GM06990 (cell line): Measurements from ENCODE around the gene GAGE12J.
"Not testable (repeated sequence)": the region's sequence is repeated elsewhere in the genome, so short reads cannot be mapped to it uniquely, and the experiment has no call there.

Experiments used
- DNase-seq: peaks from one replicate; pipeline ENCODE4 v3.0.0-alpha.2; 2011; ENCODE audit not compliant: insufficient read length; ENCODE audit errors: extremely low read depth
- H3K27me3 ChIP-seq: replicated peaks from 2 replicates; pipeline ENCODE4 v1.6.0; 2011; ENCODE audit warnings: low read length; ENCODE audit not compliant: control insufficient read depth, insufficient read depth
- H3K36me3 ChIP-seq: 2 replicates; pipeline ENCODE4 v1.5.1; 2011; ENCODE audit warnings: low read length; ENCODE audit not compliant: control insufficient read depth, insufficient read depth
- H3K4me3 ChIP-seq: replicated peaks from 2 replicates; pipeline ENCODE4 v1.5.1; 2011; ENCODE audit warnings: low read depth, mild to moderate bottlenecking, control low read depth, low read length
- TF ChIP-seq, protein P1 (sequence below): IDR thresholded peaks from 2 replicates; pipeline ENCODE4 v1.5.1; 2011; ENCODE audit warnings: low read length, control low read depth, mild to moderate bottlenecking, inconsistent platforms; ENCODE audit not compliant: insufficient read depth, poor library complexity, severe bottlenecking

Gene GAGE12J

DNA sequence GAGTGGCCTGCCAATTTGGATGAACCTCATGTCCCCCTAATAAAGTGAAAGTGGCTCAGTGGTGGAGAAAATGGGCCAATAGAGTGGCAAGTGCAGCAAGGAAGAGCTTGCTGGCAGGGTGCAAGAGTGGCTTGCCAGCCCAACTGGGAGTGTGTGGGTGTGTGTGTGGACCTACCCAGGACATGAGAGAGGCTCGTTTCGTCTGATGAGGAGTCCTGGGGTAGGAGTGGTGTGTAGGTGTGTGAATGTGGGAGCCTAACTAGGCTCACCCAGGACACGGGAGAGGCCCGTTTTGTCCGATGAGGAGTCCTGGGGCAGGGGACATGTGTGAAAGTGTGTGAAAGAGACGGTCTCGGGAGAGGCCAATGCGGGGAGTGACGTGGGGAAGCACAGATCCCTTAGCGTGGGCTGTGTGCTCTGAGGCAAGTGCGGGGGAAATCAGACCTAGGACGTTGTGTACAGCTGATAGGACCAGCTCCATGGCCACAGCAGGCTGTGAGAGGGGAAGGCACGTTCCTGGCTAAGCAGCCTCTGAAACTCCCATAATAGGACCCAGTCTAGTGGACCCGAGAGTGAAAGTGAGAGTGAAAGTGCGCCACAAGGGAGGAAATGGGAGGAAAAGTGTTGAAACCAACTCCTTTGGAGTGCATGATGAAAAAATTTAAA lies 13.1 kb upstream of the GAGE12J start:
- H3K27me3 ChIP-seq, result no peaks in the 10 kb centered on the region
- DNase-seq, result no peak

GRCh38 chrX:49309401-49309981 lies 12.3 kb upstream of the GAGE12J start:
- Histone ChIP-seq H3K27me3 (no peaks in the 10 kb centered on the region), H3K4me3 (no peak overlapping the region), H3K36me3 (no peaks in the 10 kb centered on the region)
- TF ChIP-seq, protein P1, sequence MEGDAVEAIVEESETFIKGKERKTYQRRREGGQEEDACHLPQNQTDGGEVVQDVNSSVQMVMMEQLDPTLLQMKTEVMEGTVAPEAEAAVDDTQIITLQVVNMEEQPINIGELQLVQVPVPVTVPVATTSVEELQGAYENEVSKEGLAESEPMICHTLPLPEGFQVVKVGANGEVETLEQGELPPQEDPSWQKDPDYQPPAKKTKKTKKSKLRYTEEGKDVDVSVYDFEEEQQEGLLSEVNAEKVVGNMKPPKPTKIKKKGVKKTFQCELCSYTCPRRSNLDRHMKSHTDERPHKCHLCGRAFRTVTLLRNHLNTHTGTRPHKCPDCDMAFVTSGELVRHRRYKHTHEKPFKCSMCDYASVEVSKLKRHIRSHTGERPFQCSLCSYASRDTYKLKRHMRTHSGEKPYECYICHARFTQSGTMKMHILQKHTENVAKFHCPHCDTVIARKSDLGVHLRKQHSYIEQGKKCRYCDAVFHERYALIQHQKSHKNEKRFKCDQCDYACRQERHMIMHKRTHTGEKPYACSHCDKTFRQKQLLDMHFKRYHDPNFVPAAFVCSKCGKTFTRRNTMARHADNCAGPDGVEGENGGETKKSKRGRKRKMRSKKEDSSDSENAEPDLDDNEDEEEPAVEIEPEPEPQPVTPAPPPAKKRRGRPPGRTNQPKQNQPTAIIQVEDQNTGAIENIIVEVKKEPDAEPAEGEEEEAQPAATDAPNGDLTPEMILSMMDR, result no peak
- DNase-seq, result no peak

More for the DNA sequence above, 13.1 kb upstream of the GAGE12J start:
- Histone ChIP-seq H3K4me3 (no peak overlapping the region), H3K36me3 (no peaks in the 10 kb centered on the region)
- TF ChIP-seq, protein P1, result no peak

- TF ChIP-seq, protein P1, result no peak
- Histone ChIP-seq H3K4me3 (no peak overlapping the region), H3K27me3 (no peaks in the 10 kb centered on the region), H3K36me3 (no peaks in the 10 kb centered on the region)
- DNase-seq, result no peak
Measured at GRCh38 chrX:49310371-49310770, 11.5 kb upstream of the GAGE12J start.

DNA sequence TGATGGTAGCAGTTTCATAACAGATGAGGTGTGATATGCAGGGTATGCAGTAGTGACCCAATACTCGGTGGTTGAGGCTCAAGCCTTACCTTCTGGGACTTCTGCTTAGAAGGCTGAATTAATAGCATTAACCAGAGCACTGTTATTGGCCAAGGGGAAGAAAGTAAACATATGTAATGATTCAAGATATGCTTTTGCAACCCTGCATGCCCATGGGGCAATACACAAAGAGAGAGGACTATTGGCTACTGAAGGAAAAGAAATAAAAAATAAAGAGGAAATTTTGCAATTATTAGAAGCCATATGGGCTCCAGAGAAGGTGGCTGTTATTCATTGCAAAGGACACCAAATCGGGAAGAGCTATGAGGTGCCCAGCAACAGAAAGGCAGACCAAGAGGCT lies 9.7 kb upstream of the GAGE12J start:
- TF ChIP-seq, protein P1, result no peak
- no peak overlapping the region for H3K4me3 ChIP-seq
- DNase-seq, result no peak
- no peaks in the 10 kb centered on the region for H3K27me3 ChIP-seq
- H3K36me3 ChIP-seq, result no peaks in the 10 kb centered on the region

GRCh38 chrX:49316085-49316484 lies 5.8 kb upstream of the GAGE12J start:
- Histone ChIP-seq H3K36me3 (no peaks in the 10 kb centered on the region), H3K27me3 (no peaks in the 10 kb centered on the region), H3K4me3 (no peak overlapping the region)
- no peak for DNase-seq
- TF ChIP-seq, protein P1, result no peak

DNA sequence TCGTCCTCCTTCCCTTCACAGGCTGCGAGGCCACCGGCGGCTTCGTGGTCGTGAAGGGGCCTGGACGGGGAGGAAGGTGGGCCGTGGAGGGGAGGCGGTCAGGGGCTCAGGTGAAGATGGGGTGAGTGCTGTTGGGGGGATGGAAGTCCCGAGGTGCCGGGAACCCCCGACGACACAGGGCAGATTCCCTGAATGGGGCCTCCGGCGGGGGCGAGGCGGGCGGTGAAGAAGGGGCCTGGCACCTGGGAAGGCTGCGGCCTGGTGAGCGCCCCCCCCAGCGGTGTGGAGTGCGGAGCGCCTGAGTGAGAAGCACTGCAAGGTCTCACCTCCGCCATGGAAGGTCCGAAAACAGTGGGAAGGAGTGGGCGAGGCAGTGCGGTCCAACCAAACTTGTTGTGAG lies 429 bp downstream of the GAGE12J start:
- H3K4me3 ChIP-seq, H3K27me3 ChIP-seq, DNase-seq, H3K36me3 ChIP-seq: not testable (repeated sequence)

- not testable (repeated sequence) for DNase-seq, H3K27me3 ChIP-seq, H3K4me3 ChIP-seq, H3K36me3 ChIP-seq
Measured at GRCh38 chrX:49323735-49324134, 1.9 kb downstream of the GAGE12J start.

DNA sequence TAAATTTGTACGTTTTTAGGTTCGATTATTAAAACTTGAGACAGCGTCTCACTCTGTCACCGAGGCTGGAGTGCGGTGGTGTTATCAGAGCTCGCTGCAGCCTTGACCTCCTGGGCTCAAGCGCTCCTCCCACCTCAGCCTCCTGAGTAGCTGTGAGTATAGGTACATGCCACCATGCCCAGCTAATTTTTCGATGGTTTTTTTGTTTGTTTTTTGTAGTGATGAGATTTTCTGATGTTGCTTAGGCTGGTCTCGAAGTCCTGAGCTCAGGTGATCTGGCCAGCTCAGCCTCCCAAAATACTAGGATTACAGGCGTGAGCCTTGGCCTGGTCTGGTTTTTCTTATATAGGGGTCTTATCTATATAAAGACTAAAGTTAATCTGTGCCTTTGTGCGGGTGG lies 8.6 kb downstream of the GAGE12J start:
- not testable (repeated sequence) for H3K4me3 ChIP-seq, H3K27me3 ChIP-seq, DNase-seq, H3K36me3 ChIP-seq

- H3K27me3 ChIP-seq, H3K36me3 ChIP-seq, DNase-seq, H3K4me3 ChIP-seq: not testable (repeated sequence)
Measured at GRCh38 chrX:49331282-49331681, 9.4 kb downstream of the GAGE12J start, which contains the start of gene GAGE13. Gene GAGE13, plus strand, starts transcription at chrX:49331582. Its CDS starts 1,156 bp downstream, at chrX:49332738.
